Endothelial cell of umbilical vein (primary cell): ENCODE measurements around the gene ERMN. TPM values are rescaled to one million over a fixed set of nuclear protein-coding genes. Genes with fewer than 3 reads are reported as not detected.

Experiments used
- BruUV-seq: library from RNA; stranded (reverse); fragments of 400-500 nt; replicated peaks from 2 replicates; lab custom pipeline; 2021; lab: Mats Ljungman, UMichigan
- CTCF ChIA-PET: fragments of 300-600, 350-600 bp; sonication (Branson Sonifier 250); formaldehyde crosslinking; loops from one replicate; lab custom pipeline; 2021; ENCODE audit warnings: antibody characterized with exemption, inconsistent platforms; lab: Charles Lee
- POLR2A ChIA-PET: fragments of 300-600, 350-600 bp; sonication (Branson Sonifier 250); formaldehyde crosslinking; loops from one replicate; lab custom pipeline; 2021; ENCODE audit warnings: antibody characterized with exemption, inconsistent platforms; lab: Charles Lee
- DNase-seq: peaks from one replicate; pipeline ENCODE4 v3.0.0-alpha.2; 2011; ENCODE audit warnings: low read depth, low spot score
- FAIRE-seq: peaks from 2 replicates; lab custom pipeline; 2011; peaks lifted over from hg19 to GRCh38; lab: Jason Lieb, UNC
- H2AFZ ChIP-seq: 2 replicates; pipeline ENCODE4 v1.6.0; 2012; ENCODE audit warnings: low read depth, low read length, control low read depth, inconsistent platforms
- H3K27ac ChIP-seq: 2 replicates; pipeline ENCODE4 v1.5.1; 2011; ENCODE audit warnings: low read depth, mild to moderate bottlenecking, control low read depth, low read length, moderate library complexity; ENCODE audit not compliant: insufficient read depth
- H3K27me3 ChIP-seq, 2 experiments: 2 replicates each; pipeline versions ENCODE4 v1.6.0 to v1.6.1; 2011; ENCODE audit warnings: low read length in 2 of 2, mixed read lengths in 1 of 2; ENCODE audit not compliant: control insufficient read depth in 2 of 2, insufficient read depth in 2 of 2
- H3K36me3 ChIP-seq, 2 experiments: 2 replicates in 1 of 2; 3 replicates in 1 of 2; pipeline ENCODE4 v1.5.1; 2011; ENCODE audit warnings: low read length in 2 of 2, mild to moderate bottlenecking in 1 of 2, moderate library complexity in 1 of 2; ENCODE audit not compliant: control insufficient read depth in 2 of 2, insufficient read depth in 2 of 2; ENCODE audit errors: extremely low read depth in 1 of 2
- H3K4me1 ChIP-seq: 3 replicates; pipeline ENCODE4 v1.5.1; 2011; ENCODE audit warnings: mild to moderate bottlenecking, low read length; ENCODE audit not compliant: control insufficient read depth, insufficient read depth; ENCODE audit errors: extremely low read depth
- H3K4me2 ChIP-seq: 2 replicates; pipeline ENCODE4 v1.6.1; 2011; ENCODE audit warnings: low read length, control low read depth, mixed read lengths; ENCODE audit not compliant: insufficient read depth
- H3K4me3 ChIP-seq, 3 experiments: fragments of 200-600 bp in 1 of 3; sonication (generic), shearing (Covaris generic) in 1 of 3; replicated peaks in 1 of 3; 2 replicates each; pipeline ENCODE4 v1.5.1; 2011 to 2016; ENCODE audit warnings: control low read depth in 3 of 3, low read length in 3 of 3, mild to moderate bottlenecking in 2 of 3, inconsistent platforms in 1 of 3, low read depth in 1 of 3, moderate library complexity in 1 of 3; ENCODE audit not compliant: insufficient read depth in 1 of 3
- H3K79me2 ChIP-seq: 2 replicates; pipeline ENCODE4 v1.6.0; 2012; ENCODE audit warnings: low read length, inconsistent platforms; ENCODE audit not compliant: control insufficient read depth, insufficient read depth
- H3K9ac ChIP-seq: replicated peaks from 2 replicates; pipeline ENCODE3; 2011; ENCODE audit warnings: low read length, control low read depth; ENCODE audit not compliant: insufficient read depth; ENCODE audit errors: extremely low read depth
- H3K9me1 ChIP-seq: replicated peaks from 3 replicates; pipeline ENCODE4 v1.6.0; 2011; ENCODE audit warnings: mild to moderate bottlenecking, low read length; ENCODE audit not compliant: control insufficient read depth, insufficient read depth; ENCODE audit errors: extremely low read depth
- H3K9me3 ChIP-seq: replicated peaks from 2 replicates; pipeline ENCODE4 v1.5.1; 2012; ENCODE audit warnings: low read length, inconsistent platforms; ENCODE audit not compliant: control insufficient read depth, insufficient read depth
- H4K20me1 ChIP-seq: replicated peaks from 2 replicates; pipeline ENCODE3; 2011; ENCODE audit warnings: mild to moderate bottlenecking, low read length; ENCODE audit not compliant: control insufficient read depth, insufficient read depth; ENCODE audit errors: extremely low read depth
- CTCF ChIP-seq, 2 donors: IDR thresholded peaks; 1 replicate in 1 of 2; 2 replicates in 1 of 2; pipeline ENCODE4 v1.5.1; 2011; ENCODE audit warnings: low read length in 2 of 2, mild to moderate bottlenecking in 2 of 2, moderate library complexity in 2 of 2, control low read depth in 1 of 2, inconsistent platforms in 1 of 2, low read depth in 1 of 2; ENCODE audit not compliant: insufficient read depth in 1 of 2; ENCODE audit errors: extremely low read depth in 1 of 2
- EZH2 ChIP-seq: IDR thresholded peaks from 2 replicates; pipeline ENCODE4 v1.6.1; 2012; ENCODE audit warnings: borderline replicate concordance, low read depth, mild to moderate bottlenecking, moderate library complexity, low read length, inconsistent platforms; ENCODE audit not compliant: severe bottlenecking
- FOS ChIP-seq: IDR thresholded peaks from 2 replicates; pipeline ENCODE4 v1.6.1; 2011; ENCODE audit warnings: mild to moderate bottlenecking, low read length, moderate library complexity, borderline replicate concordance; ENCODE audit not compliant: insufficient read depth
- GATA2 ChIP-seq: IDR thresholded peaks from 2 replicates; pipeline ENCODE4 v1.7.0; 2011; ENCODE audit warnings: low read depth, mild to moderate bottlenecking, moderate library complexity, mixed read lengths, low read length; ENCODE audit not compliant: insufficient read length, insufficient read depth
- JUN ChIP-seq: IDR thresholded peaks from 2 replicates; pipeline ENCODE4 v1.6.1; 2011; ENCODE audit warnings: borderline replicate concordance, low read depth; ENCODE audit not compliant: insufficient read length, insufficient read depth
- MAX ChIP-seq: IDR thresholded peaks from 2 replicates; pipeline ENCODE4 v1.6.1; 2011; ENCODE audit not compliant: insufficient read depth, insufficient read length
- MYC ChIP-seq: IDR thresholded peaks from one replicate; pipeline ENCODE4 v1.6.1; 2011; ENCODE audit warnings: mild to moderate bottlenecking, low read depth, low read length
- POLR2A ChIP-seq: IDR thresholded peaks from 2 replicates; pipeline ENCODE4 v1.6.1; 2012; ENCODE audit warnings: low read depth, mild to moderate bottlenecking, control low read depth, low read length
- POLR2AphosphoS5 ChIP-seq: IDR thresholded peaks from 2 replicates; pipeline ENCODE4 v1.6.1; 2012; ENCODE audit warnings: low read depth, mild to moderate bottlenecking, control low read depth, low read length, moderate library complexity; ENCODE audit not compliant: insufficient read depth
- dilution Hi-C: fragments of 300-500 bp; cut with MboI; formaldehyde crosslinking; loops from one replicate; pipeline ENCODE4 v1.15.0; 2019; ENCODE audit warnings: low sequenced_read_pairs; ENCODE audit not compliant: extremely low pct_ligation_motif_present
- intact Hi-C: fragments of 100-400 bp; cut with micrococcal nuclease; formaldehyde crosslinking; loops from one replicate; pipeline ENCODE4 v1.10.0; 2022
- polyA plus RNA-seq, 4 experiments: library from polyadenylated mRNA; depleted of rRNA in 3 of 4; stranded (reverse) in 3 of 4; unstranded in 1 of 4; fragments of >200 nt; gene quantifications; 2 replicates each; pipeline versions ENCODE4 v1.2.1 to v1.2.3, GENCODE V29; 2011 to 2012; ENCODE audit warnings: missing spikeins in 1 of 4
- total RNA-seq: library from RNA; stranded (reverse); gene quantifications from 2 replicates; pipeline ENCODE4 v1.2.3, GENCODE V29; 2021

Gene ERMN
- total and polyA plus RNA-seq, 2 donors (not counting 3 experiments of a cell fraction or from before 2014, with no cell fraction given): not detected

GRCh38 chr2:157333304-157334047, 7.9 kb upstream of the ERMN start:
- ChIA-PET CTCF (interaction anchor here (15.2 kb wide), 1 partner anchor 29 kb away, joined by 249 read pairs; no protein-coding TSS in a partner anchor), POLR2A (no interaction called here)
- no peak overlapping the region for H3K4me3 ChIP-seq
- H3K27ac ChIP-seq: no peak overlapping the region
- H3K4me1 ChIP-seq: no peaks in the 10 kb centered on the region
- no peak overlapping the region for H3K9ac ChIP-seq
- FAIRE-seq (no peak), DNase-seq (no peak)
- no peak overlapping the region for H3K4me2 ChIP-seq
- no peaks in the 10 kb centered on the region for H3K79me2 ChIP-seq
- no peaks in the 10 kb centered on the region for H3K9me1 ChIP-seq
- H3K36me3 ChIP-seq: no peaks in the 10 kb centered on the region
- TF ChIP-seq GATA2 (no peak), CTCF (IDR thresholded peaks at IDR 0.05; ENCODE audit: extremely low read depth in 1 of 2, insufficient read depth in 1 of 2, low read depth in 1 of 2, low read length in 2 of 2) (no peak), FOS (no peak), EZH2 (no peak), POLR2A (no peak), JUN (no peak), MAX (no peak), POLR2AphosphoS5 (no peak), MYC (no peak)
- BruUV-seq: no TSS peak
- intact Hi-C loops: no loop called here
- dilution Hi-C loops: no loop called here
- H3K27me3 ChIP-seq: no peaks in the 10 kb centered on the region
- H2AFZ ChIP-seq: no peak overlapping the region
- no peaks in the 10 kb centered on the region for H4K20me1 ChIP-seq
- H3K9me3 ChIP-seq: no peaks in the 10 kb centered on the region
